Peyer's patch (tissue), 4 donors: ENCODE data around the gene MUC2. TPM values are rescaled to one million over a fixed set of nuclear protein-coding genes. Genes with fewer than 3 reads are reported as not detected.

ENCODE experiments used
- DNase-seq, 3 donors: peaks; one replicate each; pipeline ENCODE4 v3.0.0-alpha.2; 2017 to 2019
- H3K27ac ChIP-seq, 4 donors: fragments of 200-600 bp; sonication (generic); one replicate each; pipeline ENCODE4 v1.5.1; 2016 to 2019
- H3K27me3 ChIP-seq, 2 donors: fragments of 200-600 bp; sonication (generic); one replicate each; pipeline ENCODE4 v1.5.1; 2019
- H3K36me3 ChIP-seq, 3 donors: fragments of 200-600 bp; sonication (generic); one replicate each; pipeline ENCODE4 v1.5.1; 2016 to 2019
- H3K4me1 ChIP-seq, 4 donors: fragments of 200-600 bp; sonication (generic); one replicate each; pipeline ENCODE4 v1.5.1; 2016 to 2019
- H3K4me3 ChIP-seq, 4 donors: fragments of 200-600 bp; sonication (generic); 1 replicate in 3 of 4; 2 replicates in 1 of 4; pipeline ENCODE4 v1.5.1; 2016 to 2019; ENCODE audit warnings: mild to moderate bottlenecking in 1 of 4
- H3K9me3 ChIP-seq, 4 donors: fragments of 200-600 bp; sonication (generic); one replicate each; pipeline ENCODE4 v1.5.1; 2016 to 2019; ENCODE audit warnings: mild to moderate bottlenecking in 1 of 4
- POLR2A ChIP-seq, 2 donors: fragments of 450-650 bp; IDR thresholded peaks; one replicate each; pipeline ENCODE4 v1.5.1; 2017; ENCODE audit warnings: antibody characterized with exemption in 2 of 2, mild to moderate bottlenecking in 2 of 2, moderate library complexity in 2 of 2
- total RNA-seq, 4 donors: library from RNA; depleted of rRNA; stranded (reverse); fragments of >200 nt; gene quantifications; one replicate each; pipeline ENCODE4 v1.1.0, GENCODE V29; 2016
- TF ChIP-seq, protein P1 (sequence below), 6 experiments: fragments of 450-650 bp in 4 of 6; fragments of 200-600 bp in 2 of 6; sonication (generic) in 1 of 6; IDR thresholded peaks; one replicate each; pipeline ENCODE4 v1.5.1; 2017 to 2019; ENCODE audit warnings: antibody characterized with exemption in 6 of 6, mild to moderate bottlenecking in 3 of 6, moderate library complexity in 1 of 6

The MUC2 gene
- total RNA-seq, 4 donors from 2014 or later = 817 to 1,165 (median 1,010) TPM

DNA sequence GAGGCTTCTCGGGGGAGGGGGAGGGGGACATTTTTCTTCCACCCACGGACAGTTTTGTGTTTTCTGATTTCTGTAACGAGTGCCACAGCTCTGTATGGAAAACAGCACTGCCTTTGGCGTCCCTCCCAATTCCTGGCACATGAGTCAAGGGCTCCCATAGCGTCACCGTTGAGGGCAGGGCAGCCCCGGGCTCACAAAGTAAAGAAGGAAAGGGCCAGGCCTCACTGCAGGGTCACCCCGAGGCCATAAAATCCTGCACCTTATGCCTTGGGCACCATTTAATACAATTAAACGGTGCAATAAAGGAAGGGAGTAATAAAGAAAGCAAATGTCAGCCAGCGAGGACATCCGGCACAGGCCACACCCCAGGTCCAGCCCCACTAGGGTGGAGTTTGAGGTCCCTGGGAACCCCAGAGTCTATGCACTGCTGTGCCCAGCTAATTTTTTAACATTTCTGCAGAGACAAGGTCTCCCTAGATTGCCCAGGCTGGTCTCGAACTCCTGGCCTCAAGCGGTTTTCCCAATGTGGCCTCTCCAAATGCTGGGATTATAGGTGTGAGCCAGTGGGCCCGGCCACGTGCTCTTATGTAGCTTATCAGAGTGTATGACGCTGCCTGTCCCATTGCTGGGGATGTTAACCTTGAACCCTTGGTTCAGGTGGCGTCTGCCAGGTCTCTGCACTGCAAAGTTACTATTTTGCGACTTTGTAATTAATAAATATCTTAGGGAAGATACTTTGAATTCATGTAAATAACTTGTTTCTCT is 13.6 kb upstream of the MUC2 start:
- Histone ChIP-seq H3K4me3 (no peak overlapping the region), H3K27ac (peak overlapping the region in 3 of 4 donors; percentile 73 to 93 (median 76)), H3K36me3 (no peaks in the 10 kb centered on the region), H3K4me1 (peaks cover 0 to 8% (median 1%) of the 10 kb centered on the region in 4 donors), H3K9me3 (no peaks in the 10 kb centered on the region), H3K27me3 (no peaks in the 10 kb centered on the region)
- DNase-seq = peak in 2 of 3 donors; percentile 89 to 93
- peak in 1 of 2 donors; percentile 77 for TF ChIP-seq POLR2A (IDR thresholded peaks at IDR 0.05)
- TF ChIP-seq, protein P1, sequence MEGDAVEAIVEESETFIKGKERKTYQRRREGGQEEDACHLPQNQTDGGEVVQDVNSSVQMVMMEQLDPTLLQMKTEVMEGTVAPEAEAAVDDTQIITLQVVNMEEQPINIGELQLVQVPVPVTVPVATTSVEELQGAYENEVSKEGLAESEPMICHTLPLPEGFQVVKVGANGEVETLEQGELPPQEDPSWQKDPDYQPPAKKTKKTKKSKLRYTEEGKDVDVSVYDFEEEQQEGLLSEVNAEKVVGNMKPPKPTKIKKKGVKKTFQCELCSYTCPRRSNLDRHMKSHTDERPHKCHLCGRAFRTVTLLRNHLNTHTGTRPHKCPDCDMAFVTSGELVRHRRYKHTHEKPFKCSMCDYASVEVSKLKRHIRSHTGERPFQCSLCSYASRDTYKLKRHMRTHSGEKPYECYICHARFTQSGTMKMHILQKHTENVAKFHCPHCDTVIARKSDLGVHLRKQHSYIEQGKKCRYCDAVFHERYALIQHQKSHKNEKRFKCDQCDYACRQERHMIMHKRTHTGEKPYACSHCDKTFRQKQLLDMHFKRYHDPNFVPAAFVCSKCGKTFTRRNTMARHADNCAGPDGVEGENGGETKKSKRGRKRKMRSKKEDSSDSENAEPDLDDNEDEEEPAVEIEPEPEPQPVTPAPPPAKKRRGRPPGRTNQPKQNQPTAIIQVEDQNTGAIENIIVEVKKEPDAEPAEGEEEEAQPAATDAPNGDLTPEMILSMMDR (IDR thresholded peaks at IDR 0.05) = peak in 1 of 6 experiments; percentile 2

DNA sequence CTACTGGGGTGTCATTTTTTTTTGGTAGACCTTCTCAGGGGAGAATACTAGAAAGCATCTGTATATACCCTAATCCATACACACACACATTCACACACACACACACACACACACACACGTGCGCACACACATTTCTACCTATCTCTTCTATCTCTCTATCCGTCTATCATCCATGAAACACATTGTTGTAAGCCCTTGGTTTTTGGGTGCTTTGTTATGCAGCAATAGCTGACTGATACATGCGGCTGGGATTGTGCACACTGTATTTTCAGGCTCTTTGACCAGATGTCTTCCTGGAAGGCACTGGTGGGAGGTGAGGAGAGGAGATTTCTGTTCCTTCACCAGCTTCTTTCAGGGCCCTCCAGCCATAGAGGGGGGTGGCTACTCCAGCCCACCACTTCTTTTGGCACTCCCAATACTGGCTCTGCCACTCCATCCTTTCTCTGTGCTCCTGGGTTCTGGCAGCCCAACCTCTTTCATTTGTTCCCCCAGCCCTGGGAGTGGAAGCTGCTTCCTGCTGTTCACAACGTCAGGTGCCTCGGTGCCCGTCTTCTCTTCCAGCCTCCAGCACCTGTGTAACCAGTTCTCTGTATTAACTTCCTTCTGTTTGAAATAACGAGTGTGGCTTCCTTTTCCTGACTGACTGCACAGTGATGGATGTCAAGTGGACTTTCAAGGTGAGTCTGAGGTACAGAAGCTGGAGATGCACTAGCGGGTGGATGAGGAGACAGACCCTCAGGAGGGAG is 12.4 kb upstream of the MUC2 start:
- H3K9me3 ChIP-seq = no peaks in the 10 kb centered on the region
- no peaks in the 10 kb centered on the region for H3K36me3 ChIP-seq
- H3K27me3 ChIP-seq = no peaks in the 10 kb centered on the region
- DNase-seq = peak in 2 of 3 donors; percentile 40 to 44
- TF ChIP-seq, protein P1 (IDR thresholded peaks at IDR 0.05) = no peak
- TF ChIP-seq POLR2A (IDR thresholded peaks at IDR 0.05) = no peak
- peak overlapping the region in 1 of 4 donors; percentile 93 for H3K27ac ChIP-seq
- H3K4me1 ChIP-seq = peaks cover 0 to 8% (median 1%) of the 10 kb centered on the region in 4 donors
- no peak overlapping the region for H3K4me3 ChIP-seq

DNA sequence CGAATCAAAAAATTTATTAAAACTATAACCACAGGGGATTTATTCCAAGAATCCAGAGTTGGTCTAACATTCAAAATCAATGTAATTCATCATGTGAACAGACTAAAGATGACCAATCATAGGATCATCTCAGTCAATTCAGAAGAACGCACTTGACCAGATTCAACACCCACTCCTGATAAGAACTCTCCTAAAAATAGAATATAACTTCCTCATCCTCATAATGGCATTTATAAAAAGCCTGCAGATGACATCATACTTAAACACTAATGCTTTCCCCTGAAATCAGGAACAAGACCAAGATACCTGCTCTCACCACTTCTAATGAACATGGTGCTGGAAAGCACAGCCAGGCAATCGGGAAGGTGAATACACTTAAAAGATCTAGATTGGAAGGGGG is 10.5 kb upstream of the MUC2 start:
- TF ChIP-seq, protein P1 (IDR thresholded peaks at IDR 0.05) = no peak
- no peak for TF ChIP-seq POLR2A (IDR thresholded peaks at IDR 0.05)
- H3K27me3 ChIP-seq = no peaks in the 10 kb centered on the region
- no peak overlapping the region for H3K4me3 ChIP-seq
- no peaks in the 10 kb centered on the region for H3K9me3 ChIP-seq
- no peaks in the 10 kb centered on the region for H3K36me3 ChIP-seq
- H3K4me1 ChIP-seq = peaks cover 0 to 8% (median 1%) of the 10 kb centered on the region in 4 donors
- no peak overlapping the region for H3K27ac ChIP-seq
- DNase-seq = no peak

DNA sequence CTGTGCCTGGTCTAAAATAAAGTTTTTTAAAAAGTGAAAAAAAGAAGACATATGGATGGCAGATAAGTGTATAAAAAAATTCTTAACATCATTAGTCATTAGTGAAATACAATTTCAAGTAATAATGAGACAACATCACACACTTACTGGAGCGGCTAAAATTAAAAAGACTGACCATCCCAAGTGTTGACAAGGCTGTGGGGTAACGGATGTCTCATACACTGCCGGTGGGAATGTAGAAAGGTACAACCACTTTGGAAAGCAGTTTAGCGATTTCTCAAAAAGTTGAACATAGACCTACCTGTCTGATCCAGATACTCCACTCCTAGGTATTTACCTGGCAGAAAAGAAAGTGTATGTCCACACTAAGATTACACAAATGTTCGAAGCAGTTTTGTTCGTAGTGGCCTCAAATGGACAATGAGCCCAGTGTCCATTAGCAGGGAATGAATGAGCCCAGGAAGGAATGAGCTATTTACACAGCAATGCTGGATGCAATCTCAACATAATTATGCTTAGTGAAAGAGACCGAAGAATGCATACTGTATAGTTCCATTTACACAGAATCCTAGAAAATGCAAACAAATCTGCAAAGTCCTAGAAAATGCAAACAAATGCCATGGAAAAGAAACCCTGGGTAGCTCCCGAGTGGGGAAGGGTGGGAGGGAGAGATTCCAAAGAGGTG is 6.7 kb upstream of the MUC2 start:
- DNase-seq = no peak
- Histone ChIP-seq H3K9me3 (no peaks in the 10 kb centered on the region), H3K4me1 (peaks cover 0 to 8% (median 0%) of the 10 kb centered on the region in 4 donors), H3K36me3 (no peaks in the 10 kb centered on the region), H3K4me3 (no peak overlapping the region), H3K27me3 (no peaks in the 10 kb centered on the region), H3K27ac (no peak overlapping the region)
- TF ChIP-seq, protein P1 (IDR thresholded peaks at IDR 0.05) = no peak
- TF ChIP-seq POLR2A (IDR thresholded peaks at IDR 0.05) = no peak

DNA sequence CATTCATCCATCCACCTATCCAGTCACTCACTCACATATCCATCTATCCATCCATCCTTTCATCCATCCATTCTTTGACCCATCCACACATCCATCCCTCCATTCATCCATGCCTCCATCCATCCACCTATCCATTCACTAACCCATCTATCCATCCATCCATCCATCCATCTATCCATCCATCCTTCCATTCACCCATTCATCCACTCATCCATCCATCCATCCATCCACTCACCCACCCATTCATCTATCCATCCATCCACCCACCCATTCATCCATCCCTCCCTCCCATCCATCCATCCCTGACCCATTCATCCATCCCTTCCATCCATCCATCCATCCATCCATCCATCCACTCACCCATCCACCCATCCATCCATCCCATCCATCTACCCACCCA is 4.9 kb upstream of the MUC2 start:
- peaks cover 0 to 22% (median 5%) of the 10 kb centered on the region in 4 donors for H3K4me1 ChIP-seq
- H3K36me3 ChIP-seq = no peaks in the 10 kb centered on the region
- H3K27me3 ChIP-seq = no peaks in the 10 kb centered on the region
- H3K27ac ChIP-seq = no peak overlapping the region
- TF ChIP-seq, protein P1 (IDR thresholded peaks at IDR 0.05) = no peak
- TF ChIP-seq POLR2A (IDR thresholded peaks at IDR 0.05) = no peak
- no peak overlapping the region for H3K4me3 ChIP-seq
- DNase-seq = no peak
- no peaks in the 10 kb centered on the region for H3K9me3 ChIP-seq
